Measurements from ENCODE around the gene SRCAP.
A peak's percentile ranks its signal among the peaks of the same experiment; 100 is the strongest.

The SRCAP gene

DNA sequence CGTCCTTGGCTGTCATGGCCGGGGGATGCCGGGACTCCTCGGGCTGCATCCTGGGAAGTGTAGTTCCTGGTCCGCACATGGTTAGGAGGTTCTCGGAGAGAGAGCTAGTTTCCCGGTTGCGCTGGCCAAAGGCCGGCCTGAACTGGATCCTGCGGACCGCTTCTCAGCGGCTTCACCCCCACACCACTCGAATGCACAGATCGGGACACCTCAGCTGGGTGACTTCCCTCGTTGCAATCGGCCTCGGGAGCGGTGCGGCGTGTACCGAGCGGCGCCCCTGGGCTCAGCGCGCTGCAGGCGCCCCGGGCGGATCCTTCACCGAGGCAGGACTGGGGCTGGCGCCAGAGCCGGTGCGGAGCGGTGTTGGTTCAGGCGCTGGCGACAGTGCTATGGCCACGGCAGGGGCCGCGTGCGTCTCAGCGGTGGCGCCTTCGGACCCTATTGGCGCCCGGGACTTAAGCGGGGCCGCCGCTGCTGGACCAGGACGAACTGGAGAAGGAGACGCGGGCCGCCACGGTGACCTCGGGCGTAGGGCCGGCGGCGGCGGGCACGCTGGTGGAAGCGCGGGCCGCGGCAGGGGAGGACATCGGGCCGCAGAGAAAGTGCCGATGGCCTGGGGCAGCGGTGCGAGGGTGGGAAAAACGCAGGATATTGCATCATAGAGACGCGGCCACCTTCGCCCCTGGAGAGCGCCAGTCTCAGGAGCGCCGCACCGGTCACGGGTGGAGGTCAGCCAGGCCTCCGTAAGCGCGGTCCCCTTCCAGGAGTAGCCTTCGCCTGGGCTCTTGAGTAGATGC is 76.6 kb downstream of the SRCAP start:
- DNase-seq (ENCODE audit: low spot score) = peak; percentile 94

DNA sequence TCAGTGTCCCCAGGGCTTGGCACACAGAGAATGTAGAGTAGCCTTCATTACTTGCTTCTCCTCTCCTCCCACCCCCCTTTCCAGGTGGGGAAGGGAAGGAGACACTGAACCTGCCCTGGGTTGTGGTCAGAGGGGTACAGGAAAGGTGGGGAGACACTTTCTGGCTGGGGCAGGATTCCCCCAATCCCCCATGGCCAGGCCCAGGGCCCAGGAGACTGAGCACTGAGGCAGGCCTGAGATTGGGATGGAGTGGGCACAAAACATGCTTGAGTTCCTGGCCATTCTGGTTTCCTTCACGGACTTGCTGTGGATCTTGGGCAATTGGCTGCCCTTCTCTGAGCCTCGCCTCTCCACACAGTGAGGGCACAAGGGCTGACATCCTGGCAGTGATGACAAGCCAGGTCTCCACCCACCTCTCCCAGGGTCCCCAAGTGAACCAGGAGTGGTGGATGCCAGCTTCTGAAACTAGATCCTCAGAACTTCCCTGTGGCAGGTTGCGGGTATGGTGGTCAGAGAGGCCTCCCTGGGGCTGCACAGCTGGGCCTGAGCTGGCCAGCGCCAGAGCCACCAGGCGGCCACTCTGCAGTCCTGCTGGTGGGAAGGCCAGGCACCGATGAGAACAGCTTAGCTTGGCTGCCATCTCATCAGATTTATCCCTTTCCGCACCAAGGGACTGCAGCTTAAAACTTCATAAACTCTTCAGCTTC is 78.8 kb downstream of the SRCAP start:
- no peak for DNase-seq (ENCODE audit: low spot score)

DNA sequence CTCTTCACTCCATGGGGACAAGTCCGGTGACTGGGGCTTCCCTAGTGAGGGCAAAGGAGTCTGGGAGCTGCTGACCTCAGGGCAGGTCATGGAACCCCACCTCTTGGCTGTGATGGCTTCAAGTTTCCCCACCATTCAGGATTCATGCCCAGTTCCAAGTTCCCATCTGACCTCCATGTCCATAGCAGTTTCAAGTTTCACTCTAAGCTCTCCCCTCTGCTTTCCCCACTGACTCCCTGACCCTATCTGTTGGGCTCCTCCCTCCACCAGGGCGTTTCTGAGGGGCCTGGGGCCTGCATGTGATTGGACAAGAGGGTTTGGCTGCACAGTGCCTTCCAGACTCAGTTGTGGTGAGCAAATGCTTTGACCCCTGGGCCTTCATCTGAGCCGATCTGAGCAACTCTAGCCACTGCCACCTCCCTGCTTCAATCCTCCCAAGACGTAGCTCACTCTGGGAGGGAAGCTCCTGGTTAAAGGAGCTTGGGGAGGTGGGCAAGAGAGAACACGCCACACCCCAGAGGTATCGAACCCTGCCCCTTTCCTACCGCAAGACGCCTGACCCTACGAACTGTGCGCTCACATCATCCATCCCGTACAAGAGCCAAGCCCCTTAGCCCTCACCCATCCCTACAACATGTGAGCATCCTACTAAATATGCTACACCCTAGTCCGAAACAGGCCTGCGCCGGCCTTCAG is 79.7 kb downstream of the SRCAP start:
- no peak for DNase-seq (ENCODE audit: low spot score)

GRCh38 chr16:30779596-30779995 is 80.6 kb downstream of the SRCAP start:
- no peak for DNase-seq (ENCODE audit: low spot score)

DNA sequence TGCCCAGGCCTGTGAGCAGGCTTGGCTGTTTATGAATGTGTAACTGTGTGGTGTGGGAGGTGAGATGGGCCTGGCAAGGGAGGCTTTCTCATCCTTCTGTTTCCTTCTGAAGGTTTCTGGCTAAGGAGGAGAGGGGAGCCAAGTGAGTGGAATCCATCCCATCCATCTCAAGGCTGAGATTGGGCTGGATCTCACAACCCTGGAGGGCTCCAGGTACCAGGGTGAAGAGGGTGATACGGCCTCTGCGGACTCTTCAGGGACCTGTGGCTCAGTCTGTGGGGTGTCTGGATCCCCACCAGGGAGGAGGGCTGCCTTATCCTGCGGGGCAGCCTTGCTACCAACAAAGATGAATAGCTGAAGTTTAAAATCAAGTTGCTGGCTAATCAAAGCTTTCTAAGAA is 81.0 kb downstream of the SRCAP start:
- no peak for DNase-seq (ENCODE audit: low spot score)

GRCh38 chr16:30780549-30780948 is 81.6 kb downstream of the SRCAP start:
- DNase-seq (ENCODE audit: low spot score) = no peak

- DNase-seq (ENCODE audit: low spot score) = no peak
These were observed 83.7 kb downstream of the SRCAP start for GRCh38 chr16:30782486-30783279.

GRCh38 chr16:30783280-30784109 is 84.5 kb downstream of the SRCAP start:
- DNase-seq (ENCODE audit: low spot score) = no peak

- no peak for DNase-seq (ENCODE audit: low spot score)
These were observed 85.2 kb downstream of the SRCAP start for GRCh38 chr16:30784215-30784614.

DNA sequence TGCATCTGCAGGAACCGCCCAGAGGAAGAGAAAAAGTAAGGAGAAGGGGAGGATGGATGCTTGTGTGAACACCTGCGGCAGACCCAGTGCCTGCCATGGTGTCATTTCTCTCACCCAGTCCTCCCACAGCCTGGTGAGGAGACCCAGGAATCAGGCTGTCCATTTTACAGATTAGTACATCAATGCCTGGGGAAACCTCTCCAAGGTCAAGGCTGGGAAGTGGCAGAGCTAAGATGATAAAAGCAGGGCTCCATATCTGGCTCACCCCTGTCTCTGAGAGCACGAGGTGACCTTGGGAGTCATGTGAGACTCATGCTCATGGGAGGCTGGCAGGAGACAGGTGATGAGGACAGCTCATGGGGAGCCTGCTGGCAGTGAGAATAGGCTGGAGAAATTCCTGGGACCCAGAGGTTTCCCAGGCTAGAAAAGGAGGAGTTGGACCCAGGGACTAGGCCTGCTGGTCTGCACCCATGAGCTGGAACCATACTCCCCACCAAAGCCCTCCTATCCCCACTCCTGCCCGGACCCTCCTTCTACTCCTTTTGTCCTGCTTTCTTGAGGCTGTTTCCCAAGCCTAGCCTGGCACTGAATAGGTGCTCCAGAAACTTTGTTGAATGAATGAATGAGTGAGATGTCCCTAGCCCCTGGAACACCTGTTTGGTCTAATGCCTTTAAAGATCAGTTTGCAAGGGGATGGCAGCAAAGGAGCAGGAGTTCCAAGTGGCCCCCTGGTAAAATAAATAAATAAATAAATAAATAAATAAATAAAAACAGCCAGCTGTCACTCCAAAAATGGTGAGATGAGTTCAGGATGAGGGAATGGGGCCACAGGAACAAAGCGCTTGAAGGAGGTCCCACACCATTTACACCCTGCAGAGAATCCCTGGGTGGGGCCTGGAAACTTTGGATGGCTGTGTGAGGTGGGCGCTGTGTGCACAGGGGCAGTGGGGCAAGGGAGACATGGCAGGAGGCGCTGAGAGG is 86.4 kb downstream of the SRCAP start:
- no peak for DNase-seq (ENCODE audit: low spot score)

DNA sequence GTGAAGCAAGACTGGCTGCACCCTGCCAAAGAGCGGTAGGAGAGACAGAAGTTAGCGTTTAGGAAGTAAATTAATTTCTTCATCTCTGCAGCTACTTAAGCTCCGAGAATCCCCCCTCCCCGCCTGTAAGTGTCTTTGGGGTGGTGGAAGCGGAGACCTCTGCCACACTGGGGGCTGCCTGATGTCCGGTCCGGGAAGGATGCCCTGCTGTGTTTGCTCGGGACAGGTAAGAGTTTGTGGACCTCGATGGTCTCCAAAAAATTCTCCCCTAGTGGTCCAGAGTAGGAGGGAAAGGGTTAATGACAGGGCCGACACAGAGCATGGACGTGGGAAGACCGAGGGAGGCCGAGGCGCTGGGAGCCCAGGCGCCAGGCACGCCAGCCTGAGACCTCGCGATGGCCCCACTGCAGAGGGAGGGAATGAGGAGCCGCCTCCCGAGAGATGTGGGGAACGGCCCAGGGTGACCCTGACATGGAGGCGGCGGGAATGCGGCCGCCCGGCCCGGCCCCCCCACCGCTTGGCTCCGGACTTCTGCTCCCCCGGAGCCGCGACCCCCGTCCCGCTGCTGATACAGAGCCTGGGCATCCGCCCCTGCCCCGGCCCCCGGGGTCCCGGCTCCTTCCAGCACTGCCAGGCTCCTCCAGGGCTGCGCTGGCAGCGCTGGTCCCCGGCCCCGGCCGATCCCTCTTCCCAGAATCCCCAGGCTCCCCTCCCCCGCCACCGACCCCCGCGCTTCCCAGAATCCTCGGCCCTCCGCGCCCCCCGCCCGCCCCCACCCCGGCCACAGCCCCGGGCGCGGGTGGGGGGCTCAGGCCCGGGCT is 87.4 kb downstream of the SRCAP start:
- DNase-seq (ENCODE audit: low spot score) = peak; percentile 77

- peak; percentile 88 for DNase-seq (ENCODE audit: low spot score)
These were observed 88.1 kb downstream of the SRCAP start, which contains the start of gene ZNF629 for GRCh38 chr16:30786936-30787612. Gene ZNF629 (minus strand): TSS chr16:30787205. CDS start chr16:30784482, 2,723 bp downstream.

DNA sequence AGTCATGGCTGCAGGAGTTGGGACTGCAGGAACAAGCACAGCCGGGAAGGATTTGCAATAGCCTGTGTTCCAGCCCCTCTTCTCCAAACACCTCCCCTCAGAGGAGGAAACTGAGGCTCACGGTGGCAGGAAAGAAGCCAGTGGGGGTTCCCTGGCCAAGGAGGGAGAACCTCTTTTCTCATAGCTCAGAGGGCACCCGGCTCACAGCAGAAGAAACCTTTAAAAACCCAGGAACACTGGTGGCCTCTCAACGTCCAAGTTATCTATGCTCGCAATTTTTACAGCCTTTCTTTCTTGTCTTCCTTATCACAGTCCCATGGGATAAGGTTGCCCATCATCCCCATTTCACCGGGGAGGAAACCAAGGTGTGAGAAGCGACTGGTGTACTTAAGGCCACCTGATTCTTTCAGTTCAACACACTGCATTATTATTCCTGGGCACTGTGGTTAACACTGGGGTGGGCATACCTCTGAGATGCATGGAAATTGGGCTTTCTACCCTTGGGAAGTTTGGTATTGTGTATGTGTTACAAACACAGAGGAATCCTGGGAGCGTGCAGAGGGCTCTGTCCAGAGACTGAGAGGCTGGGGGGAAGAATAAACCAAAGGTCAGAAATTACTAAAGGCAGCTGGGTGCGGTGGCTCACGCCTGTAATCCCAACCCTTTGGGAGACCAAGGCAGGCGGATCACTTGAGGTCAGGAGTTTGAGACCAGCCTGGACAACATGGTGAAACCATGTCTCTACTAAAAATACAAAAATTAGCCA is 88.8 kb downstream of the SRCAP start:
- DNase-seq (ENCODE audit: low spot score) = no peak

All from HuH-7.5 (cell line).